Measurements from ENCODE around the gene HSPA1B.

The HSPA1B gene

GRCh38 chr6:31795616-31796298 lies 31.8 kb upstream of the HSPA1B start, which contains the start of gene VARS1 (continued):
- no peak for TF ChIP-seq INSM2 (tag by site-specific recombination; IDR thresholded peaks at IDR 0.05)
- no peak; the same call in 1 of the 2 replicates for TF ChIP-seq ZNF692 (tag by site-specific recombination; IDR thresholded peaks at IDR 0.05)
- TF ChIP-seq TCF7L2 (IDR thresholded peaks at IDR 0.05; ENCODE audit: borderline replicate concordance, low read depth, low read length), result no peak
- peak; percentile 16; the same call in 1 of the 2 replicates for TF ChIP-seq ZBTB6 (tag by site-specific recombination; IDR thresholded peaks at IDR 0.05)
- TF ChIP-seq ZNF140 (tag by site-specific recombination; IDR thresholded peaks at IDR 0.05), result no peak
- peak; percentile 64 for TF ChIP-seq ZNF341 (tag by site-specific recombination; IDR thresholded peaks at IDR 0.05; ENCODE audit: low read depth)
- TF ChIP-seq SALL2 (tag by site-specific recombination; IDR thresholded peaks at IDR 0.05; ENCODE audit: borderline replicate concordance), result no peak
- TF ChIP-seq ZNF660 (tag by site-specific recombination; IDR thresholded peaks at IDR 0.05), result peak; percentile 76; the same call in 1 of the 2 replicates
- no peak for TF ChIP-seq ZNF112 (tag by site-specific recombination; IDR thresholded peaks at IDR 0.05)
- no peak for TF ChIP-seq ZBTB17 (tag by site-specific recombination; IDR thresholded peaks at IDR 0.05)
- no peak for TF ChIP-seq MYNN (tag by site-specific recombination; IDR thresholded peaks at IDR 0.05; ENCODE audit: borderline replicate concordance)
- no peak for TF ChIP-seq ZNF138 (tag by site-specific recombination; IDR thresholded peaks at IDR 0.05; ENCODE audit: borderline replicate concordance)
- peak; percentile 35; the same call in 1 of the 2 replicates for TF ChIP-seq ZNF580 (tag by site-specific recombination; IDR thresholded peaks at IDR 0.05)
- TF ChIP-seq ZXDB (tag by site-specific recombination; IDR thresholded peaks at IDR 0.05), result peak; percentile 34
- peak; percentile 81 for TF ChIP-seq ZIC2 (tag by site-specific recombination; IDR thresholded peaks at IDR 0.05)
- no peak for TF ChIP-seq ZNF529 (tag by site-specific recombination; IDR thresholded peaks at IDR 0.05; ENCODE audit: insufficient replicate concordance)
- peak; percentile 33; the same call in 1 of the 2 replicates for TF ChIP-seq ZNF391 (tag by site-specific recombination; IDR thresholded peaks at IDR 0.05; ENCODE audit: borderline replicate concordance, low read depth)
- TF ChIP-seq PATZ1 (tag by site-specific recombination; IDR thresholded peaks at IDR 0.05), result peak; percentile 81
- no peak for TF ChIP-seq ZNF639 (tag by site-specific recombination; IDR thresholded peaks at IDR 0.05)
- peak; percentile 82 for TF ChIP-seq SP3 (tag by site-specific recombination; IDR thresholded peaks at IDR 0.05)
- TF ChIP-seq ZNF184 (tag by site-specific recombination; IDR thresholded peaks at IDR 0.05), result 0 out of 2 replicates have a peak, but pooled peaks have one; percentile 26
- peak; percentile 68; the same call in 1 of the 2 replicates for TF ChIP-seq ZNF221 (tag by site-specific recombination; IDR thresholded peaks at IDR 0.05; ENCODE audit: borderline replicate concordance)
- TF ChIP-seq ZNF670 (tag by site-specific recombination; IDR thresholded peaks at IDR 0.05; ENCODE audit: low read depth), result no peak
- no peak for TF ChIP-seq HOXD13 (CRISPR knock-in tag; IDR thresholded peaks at IDR 0.05; ENCODE audit: borderline replicate concordance)
- peak; percentile 54; the same call in 1 of the 2 replicates for TF ChIP-seq ZNF596 (tag by site-specific recombination; IDR thresholded peaks at IDR 0.05)
- no peak for TF ChIP-seq ZNF169 (tag by site-specific recombination; IDR thresholded peaks at IDR 0.05)
- TF ChIP-seq MEIS1 (CRISPR knock-in tag; IDR thresholded peaks at IDR 0.05; ENCODE audit: borderline replicate concordance), result no peak
- peak; percentile 75 for TF ChIP-seq ZNF677 (tag by site-specific recombination; IDR thresholded peaks at IDR 0.05)
- TF ChIP-seq HIC1 (tag by site-specific recombination; IDR thresholded peaks at IDR 0.05), result peak; percentile 99
- TF ChIP-seq ZNF530 (tag by site-specific recombination; IDR thresholded peaks at IDR 0.05; ENCODE audit: low read depth), result no peak
